Activated naive CD4-positive, alpha-beta T cell treated with anti-CD3 and anti-CD28 coated beads, Interleukin-2, amount 10 ng/mL, durations not matched to agents 7 days and 5 days (primary cell): ENCODE results near the gene EGFLAM.

Experiments
- CTCF ChIA-PET: fragments of 350-600 bp; sonication (Branson Sonifier 250); formaldehyde crosslinking; loops from one replicate; lab custom pipeline; 2021; ENCODE audit warnings: antibody characterized with exemption; lab: Charles Lee
- DNase-seq: peaks from one replicate; pipeline ENCODE4 v3.0.0-alpha.2; 2020
- H3K27ac Mint-ChIP-seq: one replicate; pipeline ENCODE4 v1.8.0; 2021; ENCODE audit warnings: mild to moderate bottlenecking, moderate library complexity, mixed read lengths
- H3K27me3 Mint-ChIP-seq: one replicate; pipeline ENCODE4 v1.8.0; 2021; ENCODE audit warnings: mild to moderate bottlenecking, mixed read lengths
- H3K36me3 Mint-ChIP-seq: one replicate; pipeline ENCODE4 v1.8.0; 2021; ENCODE audit warnings: mixed read lengths
- H3K4me1 Mint-ChIP-seq: one replicate; pipeline ENCODE4 v1.8.0; 2021; ENCODE audit warnings: mixed read lengths
- H3K4me3 Mint-ChIP-seq: one replicate; pipeline ENCODE4 v1.8.0; 2021; ENCODE audit warnings: mild to moderate bottlenecking, moderate library complexity, mixed read lengths
- H3K9me3 Mint-ChIP-seq: one replicate; pipeline ENCODE4 v1.8.0; 2021; ENCODE audit warnings: mixed read lengths

Gene EGFLAM

GRCh38 chr5:38381361-38381760, 123.0 kb downstream of the EGFLAM start:
- H3K9me3 Mint-ChIP-seq, result no peaks in the 10 kb centered on the region
- peaks cover 28% of the 10 kb centered on the region for H3K27me3 Mint-ChIP-seq
- H3K4me3 Mint-ChIP-seq, result no peak overlapping the region
- no peak for DNase-seq
- CTCF ChIA-PET, result interaction anchor here (1.3 to 1.9 kb wide), 2 partner anchors 35 to 97 kb away, joined by 3 to 10 read pairs; no protein-coding TSS in a partner anchor
- no peaks in the 10 kb centered on the region for H3K36me3 Mint-ChIP-seq
- H3K27ac Mint-ChIP-seq, result no peak overlapping the region
- peaks cover 35% of the 10 kb centered on the region for H3K4me1 Mint-ChIP-seq

GRCh38 chr5:38382898-38383297, 124.5 kb downstream of the EGFLAM start:
- peak; percentile 67 for DNase-seq
- H3K4me3 Mint-ChIP-seq, result no peak overlapping the region
- H3K27ac Mint-ChIP-seq, result no peak overlapping the region
- peaks cover 19% of the 10 kb centered on the region for H3K4me1 Mint-ChIP-seq
- CTCF ChIA-PET, result interaction anchor here (0.7 to 3.2 kb wide), 21 partner anchors 7 to 439 kb away, joined by 3 to 23 read pairs (median 6); no protein-coding TSS in a partner anchor
- H3K27me3 Mint-ChIP-seq, result peaks cover 35% of the 10 kb centered on the region
- H3K9me3 Mint-ChIP-seq, result no peaks in the 10 kb centered on the region
- no peaks in the 10 kb centered on the region for H3K36me3 Mint-ChIP-seq

GRCh38 chr5:38383701-38384100, 125.3 kb downstream of the EGFLAM start:
- CTCF ChIA-PET, result interaction anchor here (0.8 to 3.2 kb wide), 9 partner anchors 8 to 426 kb away, joined by 3 to 23 read pairs (median 6); no protein-coding TSS in a partner anchor
- Mint-ChIP-seq H3K27me3 (peaks cover 33% of the 10 kb centered on the region), H3K4me1 (peaks cover 11% of the 10 kb centered on the region), H3K9me3 (no peaks in the 10 kb centered on the region), H3K27ac (no peak overlapping the region), H3K36me3 (no peaks in the 10 kb centered on the region), H3K4me3 (no peak overlapping the region)
- no peak for DNase-seq

DNA sequence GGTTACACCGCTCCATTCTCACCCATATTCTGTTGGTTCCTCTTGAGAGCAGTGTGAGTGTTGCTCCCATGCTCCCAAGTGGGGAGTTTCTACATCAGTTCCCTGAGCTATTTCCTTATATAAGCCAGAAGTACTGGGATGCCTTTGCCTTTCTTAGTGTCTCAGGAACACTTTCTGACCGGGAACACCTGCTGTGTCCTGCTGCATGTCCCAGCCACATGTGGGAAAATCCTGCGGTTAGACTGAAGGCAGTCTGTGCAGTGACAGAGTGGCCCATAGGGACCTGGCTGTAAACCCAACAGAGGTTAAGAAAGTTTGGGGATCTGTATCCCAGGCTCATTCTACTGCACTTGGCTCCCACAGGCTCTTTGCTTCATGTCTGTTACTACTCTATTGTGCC, 126.0 kb downstream of the EGFLAM start:
- H3K36me3 Mint-ChIP-seq, result no peaks in the 10 kb centered on the region
- peaks cover 4% of the 10 kb centered on the region for H3K4me1 Mint-ChIP-seq
- CTCF ChIA-PET, result interaction anchor here (2.3 to 3.2 kb wide), 2 partner anchors 57 to 425 kb away, joined by 21 to 23 read pairs; no protein-coding TSS in a partner anchor
- no peak overlapping the region for H3K27ac Mint-ChIP-seq
- no peaks in the 10 kb centered on the region for H3K9me3 Mint-ChIP-seq
- DNase-seq, result no peak
- H3K4me3 Mint-ChIP-seq, result no peak overlapping the region
- peaks cover 27% of the 10 kb centered on the region for H3K27me3 Mint-ChIP-seq

- no peak for DNase-seq
- Mint-ChIP-seq H3K4me3 (no peak overlapping the region), H3K36me3 (no peaks in the 10 kb centered on the region), H3K4me1 (peaks cover 2% of the 10 kb centered on the region), H3K9me3 (no peaks in the 10 kb centered on the region), H3K27ac (no peak overlapping the region), H3K27me3 (peaks cover 20% of the 10 kb centered on the region)
- CTCF ChIA-PET, result no interaction called here
These were observed 128.8 kb downstream of the EGFLAM start for GRCh38 chr5:38387161-38387560.

GRCh38 chr5:38393636-38394035, 135.3 kb downstream of the EGFLAM start:
- H3K4me1 Mint-ChIP-seq, result no peaks in the 10 kb centered on the region
- DNase-seq, result no peak
- no peak overlapping the region for H3K4me3 Mint-ChIP-seq
- no peaks in the 10 kb centered on the region for H3K9me3 Mint-ChIP-seq
- H3K27me3 Mint-ChIP-seq, result peaks cover 12% of the 10 kb centered on the region
- no peaks in the 10 kb centered on the region for H3K36me3 Mint-ChIP-seq
- H3K27ac Mint-ChIP-seq, result peak overlapping the region; percentile 37
- CTCF ChIA-PET, result no interaction called here

GRCh38 chr5:38396766-38397165, 138.4 kb downstream of the EGFLAM start:
- no peak for DNase-seq
- H3K9me3 Mint-ChIP-seq, result no peaks in the 10 kb centered on the region
- no peaks in the 10 kb centered on the region for H3K36me3 Mint-ChIP-seq
- CTCF ChIA-PET, result interaction anchor here (2.6 kb wide), 1 partner anchor 14 kb away, joined by 8 read pairs; no protein-coding TSS in a partner anchor
- H3K4me1 Mint-ChIP-seq, result no peaks in the 10 kb centered on the region
- no peak overlapping the region for H3K27ac Mint-ChIP-seq
- no peak overlapping the region for H3K4me3 Mint-ChIP-seq
- peaks cover 33% of the 10 kb centered on the region for H3K27me3 Mint-ChIP-seq

DNA sequence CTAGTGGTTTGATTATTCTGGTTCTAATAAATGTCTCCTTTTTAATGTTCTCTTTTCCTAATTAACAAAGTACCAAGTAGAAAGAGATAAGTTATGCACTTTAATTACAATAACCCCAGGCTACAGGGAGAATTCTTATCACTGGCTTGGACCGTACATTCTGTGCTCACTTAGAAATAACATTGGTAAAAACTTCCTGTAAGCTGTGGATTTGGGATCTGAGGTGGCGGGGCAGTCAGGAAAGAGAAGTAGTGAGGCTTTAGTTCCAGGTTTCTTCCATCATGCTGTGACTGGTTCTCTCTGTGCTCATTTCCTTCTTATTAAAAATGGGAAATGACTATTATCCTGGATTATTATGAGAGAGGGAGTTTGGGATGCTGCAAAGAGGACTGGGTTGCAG, 142.0 kb downstream of the EGFLAM start:
- Mint-ChIP-seq H3K27me3 (peaks cover 47% of the 10 kb centered on the region), H3K36me3 (no peaks in the 10 kb centered on the region), H3K9me3 (no peaks in the 10 kb centered on the region), H3K4me1 (no peaks in the 10 kb centered on the region), H3K27ac (no peak overlapping the region), H3K4me3 (no peak overlapping the region)
- CTCF ChIA-PET, result no interaction called here
- DNase-seq, result no peak

GRCh38 chr5:38401145-38401544, 142.8 kb downstream of the EGFLAM start:
- CTCF ChIA-PET, result interaction anchor here (1.0 kb wide), 1 partner anchor 41 kb away, joined by 3 read pairs; no protein-coding TSS in a partner anchor
- H3K4me3 Mint-ChIP-seq, result no peak overlapping the region
- peaks cover 47% of the 10 kb centered on the region for H3K27me3 Mint-ChIP-seq
- no peak overlapping the region for H3K27ac Mint-ChIP-seq
- H3K4me1 Mint-ChIP-seq, result no peaks in the 10 kb centered on the region
- no peak for DNase-seq
- H3K9me3 Mint-ChIP-seq, result no peaks in the 10 kb centered on the region
- H3K36me3 Mint-ChIP-seq, result no peaks in the 10 kb centered on the region

GRCh38 chr5:38403406-38403805, 145.0 kb downstream of the EGFLAM start:
- Mint-ChIP-seq H3K4me3 (no peak overlapping the region), H3K4me1 (no peaks in the 10 kb centered on the region), H3K36me3 (no peaks in the 10 kb centered on the region), H3K27ac (no peak overlapping the region), H3K9me3 (no peaks in the 10 kb centered on the region), H3K27me3 (peaks cover 47% of the 10 kb centered on the region)
- CTCF ChIA-PET, result no interaction called here
- no peak for DNase-seq

- Mint-ChIP-seq H3K27ac (no peak overlapping the region), H3K4me3 (no peak overlapping the region), H3K27me3 (peaks cover 47% of the 10 kb centered on the region), H3K4me1 (no peaks in the 10 kb centered on the region), H3K9me3 (no peaks in the 10 kb centered on the region), H3K36me3 (no peaks in the 10 kb centered on the region)
- no peak for DNase-seq
- CTCF ChIA-PET, result no interaction called here
These were observed 145.7 kb downstream of the EGFLAM start for GRCh38 chr5:38403877-38404635.

DNA sequence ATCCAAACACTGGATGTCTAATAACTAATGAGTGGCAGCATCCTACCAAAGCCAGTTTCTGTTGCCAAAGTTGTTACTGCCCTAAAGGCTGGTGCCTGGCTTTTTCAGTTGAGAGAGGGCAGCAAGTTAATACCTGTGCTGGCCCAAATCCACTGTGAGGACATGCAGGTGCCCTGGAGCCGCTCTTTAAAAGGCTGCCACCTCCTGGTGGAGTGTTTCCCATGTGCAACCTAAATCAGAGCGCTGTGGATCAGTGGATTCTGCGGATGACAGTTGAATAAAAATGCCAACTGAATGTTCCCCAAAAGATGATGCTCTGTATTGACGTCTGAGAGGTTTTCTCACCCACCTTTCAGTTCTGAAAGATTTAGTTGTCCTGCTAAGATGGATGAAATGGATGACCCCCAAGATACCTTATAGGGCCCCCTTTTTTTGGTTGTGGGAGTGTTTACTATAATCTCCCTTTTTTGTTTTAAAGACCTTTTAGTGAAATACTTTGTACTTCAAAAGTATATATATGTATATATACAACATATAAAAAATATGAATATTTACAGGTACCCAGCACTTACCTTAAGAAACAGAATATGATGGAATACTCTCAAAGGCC, 146.4 kb downstream of the EGFLAM start:
- H3K4me3 Mint-ChIP-seq, result no peak overlapping the region
- H3K9me3 Mint-ChIP-seq, result no peaks in the 10 kb centered on the region
- no peaks in the 10 kb centered on the region for H3K4me1 Mint-ChIP-seq
- peak; percentile 52 for DNase-seq
- CTCF ChIA-PET, result no interaction called here
- H3K27me3 Mint-ChIP-seq, result peaks cover 46% of the 10 kb centered on the region
- no peaks in the 10 kb centered on the region for H3K36me3 Mint-ChIP-seq
- no peak overlapping the region for H3K27ac Mint-ChIP-seq

DNA sequence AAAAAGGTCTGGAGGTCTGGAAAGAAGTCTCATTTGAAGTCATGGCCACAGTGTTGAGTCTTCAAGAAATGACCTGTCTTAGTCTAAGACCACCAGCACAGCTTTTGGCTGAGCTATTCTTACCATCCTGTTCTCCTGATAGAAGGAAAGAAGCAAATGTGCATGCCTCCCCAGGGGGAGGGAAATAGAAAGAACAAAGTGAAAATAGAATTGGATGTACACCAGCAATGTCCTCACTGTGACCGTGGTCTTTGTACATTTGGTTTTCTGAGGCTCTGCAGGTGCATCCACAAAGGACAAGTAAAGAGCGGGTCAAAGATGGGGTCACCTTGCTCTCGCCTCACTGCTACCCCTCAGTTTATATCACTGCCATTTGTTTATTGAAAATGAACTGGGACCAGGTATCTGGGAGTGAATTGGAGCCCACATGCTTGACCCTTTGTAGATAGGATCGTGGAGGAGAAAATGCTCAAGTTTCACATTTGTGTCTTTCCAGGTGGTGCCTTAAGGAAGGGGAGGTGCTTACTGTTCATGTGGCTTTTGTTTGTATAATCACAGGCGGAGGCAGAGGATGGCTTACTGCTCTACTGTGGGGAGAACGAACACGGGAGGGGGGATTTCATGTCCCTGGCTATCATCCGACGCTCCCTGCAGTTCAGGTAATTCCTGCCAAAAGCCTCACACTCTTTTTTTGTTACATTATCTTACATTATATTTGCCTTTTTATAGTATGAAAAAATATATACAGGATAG, 150.3 kb downstream of the EGFLAM start:
- no peak overlapping the region for H3K4me3 Mint-ChIP-seq
- H3K27ac Mint-ChIP-seq, result no peak overlapping the region
- H3K27me3 Mint-ChIP-seq, result peaks cover 29% of the 10 kb centered on the region
- CTCF ChIA-PET, result interaction anchor here (0.9 to 3.0 kb wide), 3 partner anchors 12 to 33 kb away, joined by 3 to 9 read pairs (median 9); no protein-coding TSS in a partner anchor
- no peaks in the 10 kb centered on the region for H3K36me3 Mint-ChIP-seq
- H3K9me3 Mint-ChIP-seq, result no peaks in the 10 kb centered on the region
- DNase-seq, result no peak
- no peaks in the 10 kb centered on the region for H3K4me1 Mint-ChIP-seq
